HEK293T (cell line): ENCODE data around the gene RSAD2.
"Not testable (repeated sequence)": the region's sequence is repeated elsewhere in the genome, so short reads cannot be mapped to it uniquely, and the experiment has no call there.

Source experiments
- ARNT ChIP-seq: fragments of 450-650 bp; IDR thresholded peaks from 2 replicates; pipeline ENCODE4 v1.6.1; 2017; ENCODE audit warnings: mild to moderate bottlenecking
- BHLHE40 ChIP-seq: fragments of 450-650 bp; IDR thresholded peaks from 2 replicates; pipeline ENCODE4 v1.6.1; 2016; ENCODE audit warnings: mild to moderate bottlenecking, moderate library complexity, borderline replicate concordance
- ELF4 ChIP-seq: fragments of 450-650 bp; IDR thresholded peaks from 2 replicates; pipeline ENCODE4 v1.6.1; 2017; ENCODE audit warnings: antibody characterized with exemption
- FOXA1 ChIP-seq: fragments of 450-650 bp; IDR thresholded peaks from 2 replicates; pipeline ENCODE4 v1.6.1; 2016; ENCODE audit warnings: mild to moderate bottlenecking
- FOXM1 ChIP-seq: fragments of 450-650 bp; IDR thresholded peaks from 2 replicates; pipeline ENCODE4 v1.6.1; 2017; ENCODE audit warnings: mild to moderate bottlenecking, borderline replicate concordance
- HDGF ChIP-seq: fragments of 450-650 bp; IDR thresholded peaks from 2 replicates; pipeline ENCODE4 v1.6.1; 2017; ENCODE audit warnings: antibody characterized with exemption, borderline replicate concordance
- L3MBTL2 ChIP-seq: fragments of 450-650 bp; conservative IDR thresholded peaks from 2 replicates; pipeline ENCODE4 v1.6.1; 2016; ENCODE audit warnings: mild to moderate bottlenecking
- LEF1 ChIP-seq: fragments of 450-650 bp; IDR thresholded peaks from 2 replicates; pipeline ENCODE4 v1.6.1; 2017; ENCODE audit warnings: mild to moderate bottlenecking, borderline replicate concordance
- NFRKB ChIP-seq: fragments of 450-650 bp; IDR thresholded peaks from 2 replicates; pipeline ENCODE4 v1.6.1; 2016; ENCODE audit warnings: mild to moderate bottlenecking, moderate library complexity
- PKNOX1 ChIP-seq: fragments of 450-650 bp; IDR thresholded peaks from 2 replicates; pipeline ENCODE4 v1.6.1; 2016
- SP1 ChIP-seq: fragments of 450-650 bp; IDR thresholded peaks from 2 replicates; pipeline ENCODE4 v1.6.1; 2017
- SUZ12 ChIP-seq: fragments of 450-650 bp; IDR thresholded peaks from 2 replicates; pipeline ENCODE4 v1.6.1; 2016; ENCODE audit warnings: mild to moderate bottlenecking
- TARDBP ChIP-seq: fragments of 450-650 bp; IDR thresholded peaks from 2 replicates; pipeline ENCODE4 v1.6.1; 2016
- ZNF384 ChIP-seq: fragments of 450-650 bp; IDR thresholded peaks from 2 replicates; pipeline ENCODE4 v1.6.1; 2016

- TF ChIP-seq FOXM1, NFRKB, LEF1, HDGF, L3MBTL2, BHLHE40, ARNT, ELF4, PKNOX1, SUZ12, TARDBP, FOXA1, SP1, ZNF384: not testable (repeated sequence)
These were observed 19.0 kb upstream of the RSAD2 start for GRCh38 chr2:6858466-6859027.
